Tibial nerve (tissue), 4 donors: ENCODE results near the gene AADACL4.

Experiments
- EP300 ChIP-seq, 2 donors: sonication (generic); formaldehyde crosslinking; IDR thresholded peaks; one replicate each; pipeline ENCODE4 v1.6.1; 2017; ENCODE audit warnings: antibody characterized with exemption in 2 of 2, mild to moderate bottlenecking in 1 of 2
- POLR2A ChIP-seq, 2 donors: fragments of 450-650 bp; IDR thresholded peaks; one replicate each; pipeline ENCODE4 v1.6.1; 2017; ENCODE audit warnings: antibody characterized with exemption in 2 of 2, mild to moderate bottlenecking in 2 of 2, moderate library complexity in 2 of 2
- TF ChIP-seq, protein P1 (sequence below), 5 experiments: fragments of 200-600 bp in 3 of 5; fragments of 450-650 bp in 2 of 5; sonication (generic) in 3 of 5; IDR thresholded peaks; one replicate each; pipeline ENCODE4 v1.5.1; 2016 to 2019; ENCODE audit warnings: antibody characterized with exemption in 5 of 5, mild to moderate bottlenecking in 3 of 5, moderate library complexity in 2 of 5

DNA sequence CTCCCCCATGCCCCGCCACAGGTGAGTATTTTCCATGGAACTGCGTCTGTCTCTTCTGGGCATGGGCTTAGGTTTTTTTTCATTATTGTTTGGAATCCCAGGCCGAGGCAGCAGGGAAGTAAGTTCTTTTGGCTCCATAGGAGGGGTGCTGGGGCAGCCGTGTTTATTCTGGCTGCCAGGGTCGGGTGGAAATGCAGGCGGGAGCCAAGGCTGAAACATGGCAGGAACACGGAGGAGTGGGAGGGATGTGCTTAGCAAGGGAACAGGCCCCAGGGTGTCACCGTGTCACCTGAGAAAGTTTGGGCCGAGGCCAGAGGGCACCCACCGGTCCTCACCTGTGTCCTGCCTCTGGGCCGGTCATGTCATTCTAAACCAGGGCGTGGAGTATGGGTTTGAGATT, 21.4 kb upstream of the AADACL4 start:
- TF ChIP-seq EP300 (IDR thresholded peaks at IDR 0.05) = no peak
- TF ChIP-seq POLR2A (IDR thresholded peaks at IDR 0.05) = no peak
- TF ChIP-seq, protein P1, sequence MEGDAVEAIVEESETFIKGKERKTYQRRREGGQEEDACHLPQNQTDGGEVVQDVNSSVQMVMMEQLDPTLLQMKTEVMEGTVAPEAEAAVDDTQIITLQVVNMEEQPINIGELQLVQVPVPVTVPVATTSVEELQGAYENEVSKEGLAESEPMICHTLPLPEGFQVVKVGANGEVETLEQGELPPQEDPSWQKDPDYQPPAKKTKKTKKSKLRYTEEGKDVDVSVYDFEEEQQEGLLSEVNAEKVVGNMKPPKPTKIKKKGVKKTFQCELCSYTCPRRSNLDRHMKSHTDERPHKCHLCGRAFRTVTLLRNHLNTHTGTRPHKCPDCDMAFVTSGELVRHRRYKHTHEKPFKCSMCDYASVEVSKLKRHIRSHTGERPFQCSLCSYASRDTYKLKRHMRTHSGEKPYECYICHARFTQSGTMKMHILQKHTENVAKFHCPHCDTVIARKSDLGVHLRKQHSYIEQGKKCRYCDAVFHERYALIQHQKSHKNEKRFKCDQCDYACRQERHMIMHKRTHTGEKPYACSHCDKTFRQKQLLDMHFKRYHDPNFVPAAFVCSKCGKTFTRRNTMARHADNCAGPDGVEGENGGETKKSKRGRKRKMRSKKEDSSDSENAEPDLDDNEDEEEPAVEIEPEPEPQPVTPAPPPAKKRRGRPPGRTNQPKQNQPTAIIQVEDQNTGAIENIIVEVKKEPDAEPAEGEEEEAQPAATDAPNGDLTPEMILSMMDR (IDR thresholded peaks at IDR 0.05) = no peak
